ENCODE data around the gene CORO2A. TPM values are rescaled to one million over a fixed set of nuclear protein-coding genes. Genes with fewer than 3 reads are reported as not detected.

The CORO2A gene
- total RNA-seq, 2 donors from 2014 or later = 0.66 to 1.3 TPM

DNA sequence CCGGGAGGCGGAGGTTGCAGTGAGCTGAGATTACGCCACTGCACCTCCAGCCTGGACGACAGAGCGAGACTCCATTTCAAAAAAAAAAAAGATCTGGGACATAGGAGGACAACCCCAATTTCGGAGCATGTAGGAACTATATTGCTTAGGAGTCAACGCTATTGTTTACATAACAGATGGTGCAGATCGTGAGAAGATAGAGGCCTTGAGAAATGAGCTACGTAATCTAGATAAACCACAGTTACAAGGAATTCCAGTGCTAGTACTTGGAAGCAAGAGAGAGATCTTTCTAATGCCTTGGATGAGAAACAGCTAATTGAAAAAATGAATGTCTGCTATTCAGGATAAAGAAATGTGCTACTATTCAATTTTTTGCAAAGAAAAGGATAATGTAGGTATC, 42.7 kb upstream of the CORO2A start:
- no peaks in the 10 kb centered on the region for H3K36me3 ChIP-seq (replicated peaks in 1 of 2; ENCODE audit: insufficient read depth in 1 of 2, low read depth in 2 of 2)
- H3K4me1 ChIP-seq = no peaks in the 10 kb centered on the region
- WGBS, 2 donors = 82 to 85% methylated on average over 9 of the region's 9 CpGs
- no peaks in the 10 kb centered on the region for H3K27me3 ChIP-seq
- intact Hi-C loops (cut with DNase I) = no loop called here
- DNase-seq = no peak
- no peaks in the 10 kb centered on the region for H3K9me3 ChIP-seq
- no peak for TF ChIP-seq CTCF (IDR thresholded peaks at IDR 0.05)
- TF ChIP-seq POLR2A (IDR thresholded peaks at IDR 0.05) = no peak
- H3K27ac ChIP-seq = no peak overlapping the region
- no peak for ATAC-seq
- H3K4me3 ChIP-seq = no peak overlapping the region

- Histone ChIP-seq H3K36me3 (replicated peaks in 1 of 2; ENCODE audit: insufficient read depth in 1 of 2, low read depth in 2 of 2) (no peaks in the 10 kb centered on the region), H3K4me3 (no peak overlapping the region), H3K27me3 (no peaks in the 10 kb centered on the region), H3K4me1 (no peaks in the 10 kb centered on the region), H3K9me3 (no peaks in the 10 kb centered on the region), H3K27ac (no peak overlapping the region)
- no peak for DNase-seq
- intact Hi-C loops (cut with DNase I) = no loop called here
- ATAC-seq = no peak
- WGBS, 2 donors = 77 to 86% methylated on average over 7 to 9 of the region's 9 CpGs
- TF ChIP-seq POLR2A (IDR thresholded peaks at IDR 0.05) = no peak
Measured at GRCh38 chr9:98234245-98234825, 41.9 kb upstream of the CORO2A start.

DNA sequence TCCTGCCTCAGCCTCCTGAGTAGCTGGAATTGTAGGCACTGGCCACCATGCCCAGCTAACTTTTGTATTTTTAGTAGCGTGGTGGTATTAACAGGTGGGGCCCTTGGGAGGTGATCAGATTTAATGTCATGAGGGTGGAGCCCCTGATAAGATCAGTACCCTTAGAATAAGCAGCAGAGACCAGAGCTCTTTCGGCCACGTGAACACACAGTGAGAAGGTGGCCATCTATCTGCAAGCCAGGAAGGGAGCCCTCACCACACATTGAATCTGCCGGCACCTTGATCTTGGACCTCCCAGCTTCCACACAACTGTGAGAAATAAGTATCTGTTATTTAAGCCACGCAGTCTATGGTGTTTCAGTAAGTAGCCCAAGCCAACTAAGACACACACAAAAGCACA, 40.5 kb upstream of the CORO2A start:
- Histone ChIP-seq H3K27me3 (no peaks in the 10 kb centered on the region), H3K4me3 (no peak overlapping the region), H3K27ac (no peak overlapping the region), H3K9me3 (no peaks in the 10 kb centered on the region), H3K4me1 (peaks cover 7% of the 10 kb centered on the region), H3K36me3 (replicated peaks in 1 of 2; ENCODE audit: insufficient read depth in 1 of 2, low read depth in 2 of 2) (no peaks in the 10 kb centered on the region)
- 91 to 93% methylated on average over 3 to 5 of the region's 5 CpGs for WGBS, 2 donors
- no peak for DNase-seq
- TF ChIP-seq CTCF (IDR thresholded peaks at IDR 0.05) = no peak
- no peak for TF ChIP-seq POLR2A (IDR thresholded peaks at IDR 0.05)
- intact Hi-C loops (cut with DNase I) = no loop called here
- ATAC-seq = no peak

DNA sequence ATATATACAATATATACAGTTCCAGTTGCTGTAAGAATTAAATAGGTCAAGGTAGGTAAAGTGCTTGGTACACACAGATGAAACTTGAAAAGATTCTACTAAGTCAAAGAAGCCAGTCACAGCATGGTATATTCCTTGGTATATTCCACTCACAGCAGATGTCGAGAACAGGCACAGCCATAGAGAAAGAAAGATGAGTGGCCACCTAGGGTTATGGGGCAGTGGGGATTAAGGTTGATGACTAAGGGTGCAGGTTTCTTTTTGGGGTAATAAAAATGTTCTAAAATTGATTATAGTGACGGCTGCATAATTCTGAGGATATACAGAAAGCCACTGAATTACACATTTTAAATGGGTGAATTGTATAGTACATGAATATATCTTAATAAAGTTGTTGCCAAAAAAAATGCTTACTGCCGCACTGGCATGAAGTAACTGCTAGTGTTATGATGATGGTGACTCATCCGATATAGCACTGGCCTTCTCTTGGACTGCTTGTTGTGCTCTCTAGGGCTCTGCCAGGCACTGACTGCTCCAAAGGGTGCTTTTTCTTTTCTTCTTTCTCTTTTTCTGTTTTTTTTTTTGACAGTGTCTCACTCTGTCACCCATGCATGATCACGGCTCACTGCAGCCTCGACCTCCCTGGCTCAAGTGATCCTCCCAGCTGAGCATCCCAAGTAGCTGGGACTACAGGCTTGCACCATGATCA, 39.5 kb upstream of the CORO2A start:
- Histone ChIP-seq H3K27ac (no peak overlapping the region), H3K4me1 (peaks cover 8% of the 10 kb centered on the region), H3K9me3 (no peaks in the 10 kb centered on the region), H3K36me3 (replicated peaks in 1 of 2; ENCODE audit: insufficient read depth in 1 of 2, low read depth in 2 of 2) (no peaks in the 10 kb centered on the region), H3K27me3 (no peaks in the 10 kb centered on the region), H3K4me3 (no peak overlapping the region)
- 83 to 85% methylated on average over 6 of the region's 6 CpGs for WGBS, 2 donors
- TF ChIP-seq POLR2A (IDR thresholded peaks at IDR 0.05) = no peak
- DNase-seq (no peak), ATAC-seq (no peak)
- intact Hi-C loops (cut with DNase I) = no loop called here

DNA sequence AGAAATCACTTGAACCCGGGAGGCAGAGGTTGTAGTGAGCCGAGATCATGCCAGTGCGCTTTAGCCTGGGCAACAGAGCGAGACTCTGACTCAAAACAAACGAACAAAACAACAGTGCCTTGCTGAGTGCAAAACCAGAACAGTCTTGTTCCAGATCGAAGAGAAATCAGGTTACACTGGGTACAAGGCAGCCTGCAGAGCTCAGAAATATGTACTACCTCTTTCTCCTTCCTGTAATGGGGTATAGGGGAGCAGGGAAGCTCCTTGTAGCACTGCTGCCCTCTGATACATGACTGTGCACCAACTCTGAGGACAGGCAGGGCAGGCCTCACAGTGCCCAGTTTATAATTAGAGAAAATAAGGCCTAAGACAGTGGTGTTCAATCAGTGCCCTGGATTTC, 38.4 kb upstream of the CORO2A start:
- Histone ChIP-seq H3K36me3 (replicated peaks in 1 of 2; ENCODE audit: insufficient read depth in 1 of 2, low read depth in 2 of 2) (no peaks in the 10 kb centered on the region), H3K4me3 (no peak overlapping the region), H3K4me1 (peaks cover 13% of the 10 kb centered on the region), H3K9me3 (no peaks in the 10 kb centered on the region), H3K27me3 (no peaks in the 10 kb centered on the region), H3K27ac (no peak overlapping the region)
- no peak for DNase-seq
- TF ChIP-seq CTCF (IDR thresholded peaks at IDR 0.05) (no peak), POLR2A (IDR thresholded peaks at IDR 0.05) (no peak)
- no peak for ATAC-seq
- intact Hi-C loops (cut with DNase I) = no loop called here
- 89 to 94% methylated on average over 6 of the region's 6 CpGs for WGBS, 2 donors

DNA sequence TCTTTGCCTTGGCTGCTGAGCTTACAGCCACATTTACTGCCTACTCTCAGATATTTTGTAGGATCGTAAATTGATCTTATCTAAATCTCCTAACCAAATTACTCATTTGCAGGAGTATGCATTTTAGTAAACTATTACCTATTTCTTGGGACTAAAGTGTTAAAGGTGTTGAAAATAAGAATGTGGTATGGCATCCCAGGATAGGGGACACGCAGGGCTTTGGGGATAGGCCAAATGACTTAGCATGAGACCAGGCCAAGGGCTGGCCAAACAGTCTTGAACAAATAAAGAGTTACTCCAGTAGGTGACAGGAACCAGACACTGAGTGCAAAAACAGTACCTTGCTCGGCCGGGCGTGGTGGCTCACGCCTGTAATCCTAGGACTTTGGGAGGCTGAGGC, 37.9 kb upstream of the CORO2A start:
- peaks cover 13% of the 10 kb centered on the region for H3K4me1 ChIP-seq
- TF ChIP-seq CTCF (IDR thresholded peaks at IDR 0.05) (no peak), POLR2A (IDR thresholded peaks at IDR 0.05) (no peak)
- H3K4me3 ChIP-seq = no peak overlapping the region
- no peaks in the 10 kb centered on the region for H3K36me3 ChIP-seq (replicated peaks in 1 of 2; ENCODE audit: insufficient read depth in 1 of 2, low read depth in 2 of 2)
- no peaks in the 10 kb centered on the region for H3K9me3 ChIP-seq
- H3K27me3 ChIP-seq = no peaks in the 10 kb centered on the region
- H3K27ac ChIP-seq = no peak overlapping the region
- WGBS, 2 donors = 89 to 93% methylated on average over 6 of the region's 6 CpGs
- no peak for DNase-seq
- intact Hi-C loops (cut with DNase I) = no loop called here
- no peak for ATAC-seq

All from body of pancreas (tissue), 4 donors.